ENCODE results near the gene CD7.

CD7 gene

GRCh38 chr17:82270651-82271050, 46.8 kb downstream of the CD7 start:
- Histone ChIP-seq H3K27ac (no peak overlapping the region), H3K4me3 (no peak overlapping the region)

- Histone ChIP-seq H3K27ac (peak overlapping the region in 2 of 21 experiments; percentile 14 to 34), H3K4me3 (no peak overlapping the region)
Measured at GRCh38 chr17:82269882-82270500, 47.4 kb downstream of the CD7 start.

- Histone ChIP-seq H3K27ac (peak overlapping the region in 1 of 21 experiments; percentile 34), H3K4me3 (no peak overlapping the region)
Measured at GRCh38 chr17:82269138-82269881, 48.1 kb downstream of the CD7 start.

- H3K4me3 ChIP-seq: no peak overlapping the region
- H3K27ac ChIP-seq: peak overlapping the region in 12 of 21 experiments; percentile 1 to 78 (median 68)
Measured at GRCh38 chr17:82267575-82268379, 49.6 kb downstream of the CD7 start.

- H3K27ac ChIP-seq: peak overlapping the region in 2 of 21 experiments; percentile 42 to 78
- H3K4me3 ChIP-seq: no peak overlapping the region
Measured at GRCh38 chr17:82266142-82266541, 51.3 kb downstream of the CD7 start.

Measured in skin epidermis (tissue), 12 donors.